AG09309 (cell line): ENCODE data around the gene USP48.
A peak's percentile ranks its signal among the peaks of the same experiment; 100 is the strongest.

Experiments used
- DNase-seq: peaks from one replicate; pipeline ENCODE4 v3.0.0-alpha.2; 2010; ENCODE audit warnings: low read depth
- H3K4me3 ChIP-seq: 2 replicates; pipeline ENCODE4 v1.5.1; 2011; ENCODE audit warnings: mild to moderate bottlenecking, low read depth, low read length, moderate library complexity; ENCODE audit not compliant: control insufficient read depth
- TF ChIP-seq, protein P1 (sequence below): IDR thresholded peaks from 2 replicates; pipeline ENCODE4 v1.5.1; 2011; ENCODE audit warnings: mild to moderate bottlenecking, low read depth, low read length, inconsistent platforms; ENCODE audit not compliant: insufficient read depth, control insufficient read depth; ENCODE audit errors: missing control alignments

Gene USP48

DNA sequence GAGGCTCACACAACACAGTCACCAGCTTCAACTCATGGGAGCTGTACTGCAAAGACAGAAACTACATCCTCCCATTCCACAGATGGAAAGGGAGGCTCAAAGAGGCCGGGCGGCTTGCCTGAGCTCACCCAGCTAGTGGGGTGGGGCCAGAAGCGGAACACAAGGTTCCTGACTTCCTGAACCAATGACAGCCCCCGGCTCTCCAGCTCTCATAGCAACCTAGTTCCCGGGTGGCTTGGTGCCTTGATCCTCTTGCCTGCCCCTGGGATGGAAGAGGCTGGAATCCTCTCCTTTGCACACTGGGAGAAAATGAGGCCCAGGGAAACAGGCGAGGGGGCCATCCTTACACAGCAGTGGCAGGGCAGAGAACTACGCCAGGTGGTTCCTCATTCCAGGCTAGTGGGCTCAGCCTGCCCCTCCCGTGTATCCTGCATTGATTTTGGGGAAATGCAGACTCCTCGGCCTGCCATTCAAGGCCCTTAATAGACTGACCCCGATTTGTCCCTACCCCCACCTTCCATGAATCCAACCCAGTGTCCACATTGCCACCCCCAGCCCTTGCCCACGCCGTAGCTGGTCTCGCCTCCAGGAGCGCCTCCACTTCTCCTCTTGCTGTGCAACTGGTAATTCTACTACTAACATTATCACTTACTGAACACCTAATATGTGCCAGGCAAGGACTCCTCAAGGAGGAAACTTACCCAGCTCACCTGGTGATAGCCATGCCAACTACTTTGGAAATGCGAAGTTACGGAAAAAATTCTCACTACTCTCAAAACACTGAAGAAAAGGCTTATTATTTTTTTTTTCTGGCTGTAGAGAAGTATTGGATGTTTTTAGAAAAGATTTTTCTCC, 118.8 kb downstream of the USP48 start:
- TF ChIP-seq, protein P1, sequence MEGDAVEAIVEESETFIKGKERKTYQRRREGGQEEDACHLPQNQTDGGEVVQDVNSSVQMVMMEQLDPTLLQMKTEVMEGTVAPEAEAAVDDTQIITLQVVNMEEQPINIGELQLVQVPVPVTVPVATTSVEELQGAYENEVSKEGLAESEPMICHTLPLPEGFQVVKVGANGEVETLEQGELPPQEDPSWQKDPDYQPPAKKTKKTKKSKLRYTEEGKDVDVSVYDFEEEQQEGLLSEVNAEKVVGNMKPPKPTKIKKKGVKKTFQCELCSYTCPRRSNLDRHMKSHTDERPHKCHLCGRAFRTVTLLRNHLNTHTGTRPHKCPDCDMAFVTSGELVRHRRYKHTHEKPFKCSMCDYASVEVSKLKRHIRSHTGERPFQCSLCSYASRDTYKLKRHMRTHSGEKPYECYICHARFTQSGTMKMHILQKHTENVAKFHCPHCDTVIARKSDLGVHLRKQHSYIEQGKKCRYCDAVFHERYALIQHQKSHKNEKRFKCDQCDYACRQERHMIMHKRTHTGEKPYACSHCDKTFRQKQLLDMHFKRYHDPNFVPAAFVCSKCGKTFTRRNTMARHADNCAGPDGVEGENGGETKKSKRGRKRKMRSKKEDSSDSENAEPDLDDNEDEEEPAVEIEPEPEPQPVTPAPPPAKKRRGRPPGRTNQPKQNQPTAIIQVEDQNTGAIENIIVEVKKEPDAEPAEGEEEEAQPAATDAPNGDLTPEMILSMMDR: no peak
- DNase-seq: no peak
- no peak overlapping the region for H3K4me3 ChIP-seq

DNA sequence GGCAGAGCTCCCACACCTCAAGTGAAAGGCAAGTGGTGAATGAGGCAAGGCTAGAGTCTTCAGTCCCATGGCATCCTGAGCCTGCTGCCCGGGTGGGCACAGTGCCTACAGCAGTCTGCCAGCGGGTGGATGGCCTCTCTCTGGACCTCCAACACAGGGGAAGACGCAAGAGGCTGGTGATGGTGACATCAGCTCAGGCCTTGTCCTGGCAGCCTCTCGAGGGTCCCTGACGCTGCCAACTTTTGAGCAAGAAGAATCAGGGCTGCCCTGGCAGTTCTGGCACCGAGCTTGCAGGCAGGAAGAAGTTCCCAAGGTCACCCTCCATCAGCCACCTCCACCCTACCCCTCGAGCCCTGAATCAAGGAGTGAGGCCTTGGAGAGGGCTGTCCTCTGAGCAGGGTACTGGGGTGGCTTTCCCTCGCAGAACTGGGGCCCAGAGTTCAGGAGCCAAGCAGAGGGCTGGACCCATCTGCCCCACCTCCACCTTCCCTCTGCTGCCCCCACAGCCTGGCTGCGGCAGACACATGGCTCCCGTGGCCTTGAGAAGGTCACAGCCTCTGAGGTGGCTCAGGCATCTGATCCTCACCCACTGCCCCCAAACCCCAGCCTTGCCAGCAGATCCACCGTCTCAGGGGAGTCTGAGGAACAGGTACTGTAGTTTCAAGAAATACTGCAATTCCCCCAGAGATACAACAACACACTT, 119.5 kb downstream of the USP48 start:
- DNase-seq: no peak
- TF ChIP-seq, protein P1: no peak
- H3K4me3 ChIP-seq: no peak overlapping the region

DNA sequence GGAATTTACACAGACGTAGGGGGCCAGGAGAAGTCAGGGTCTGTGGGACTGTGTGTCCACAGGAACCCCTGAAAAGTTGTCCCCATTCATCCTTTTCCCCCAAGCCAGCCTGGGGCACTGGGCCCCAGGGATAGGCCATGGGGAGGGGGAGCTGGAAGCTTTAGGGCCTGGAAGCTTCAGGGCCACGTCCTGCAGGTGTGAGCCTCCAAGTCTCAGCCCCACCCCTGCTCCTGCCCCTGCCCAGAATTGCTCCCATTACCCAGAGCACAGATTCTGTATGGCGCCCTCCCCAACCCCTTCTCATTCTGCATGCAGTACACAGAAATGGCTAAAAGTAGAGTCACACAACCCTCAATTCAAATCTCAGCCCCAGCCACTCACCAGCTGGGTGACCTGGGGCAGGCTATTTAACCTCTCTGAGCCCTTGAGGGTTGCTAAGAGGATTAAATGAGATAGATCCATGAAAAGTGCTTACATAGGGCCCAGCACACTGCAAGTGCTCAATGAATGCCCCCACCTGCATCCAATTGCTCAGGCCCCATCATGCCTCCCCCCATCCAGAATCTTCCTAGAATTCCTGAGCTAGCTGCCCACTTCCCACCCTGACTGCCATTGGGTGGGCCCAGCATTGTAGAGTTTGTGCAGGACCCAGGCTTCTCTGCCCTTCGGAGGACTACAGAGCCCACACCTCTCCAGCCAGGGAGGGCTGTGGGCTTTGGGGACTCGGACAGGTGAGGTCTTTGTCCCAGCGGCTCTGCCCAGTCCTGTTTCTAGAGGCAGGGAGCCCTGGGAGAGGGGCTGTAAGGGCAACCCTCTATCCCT, 120.3 kb downstream of the USP48 start:
- DNase-seq: no peak
- TF ChIP-seq, protein P1: no peak
- no peak overlapping the region for H3K4me3 ChIP-seq

DNA sequence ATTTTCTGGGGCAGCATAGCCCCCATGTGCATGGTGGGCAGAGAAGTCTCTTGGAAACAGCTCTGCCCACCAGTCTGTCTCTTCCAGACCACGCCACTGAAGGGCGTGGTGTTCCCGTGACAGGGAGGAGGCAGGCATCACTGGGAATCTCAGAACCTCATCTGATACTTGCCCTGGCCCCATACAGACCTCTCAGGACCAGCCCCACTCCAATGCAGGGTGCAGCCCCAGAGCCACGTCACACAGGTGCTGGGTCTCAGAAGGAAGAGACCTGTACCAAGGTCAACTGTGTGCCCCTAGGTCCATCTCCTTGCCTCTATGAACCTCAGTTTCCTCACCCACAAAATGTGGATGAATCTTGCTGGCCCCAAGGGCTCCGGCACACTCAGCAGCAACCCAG, 121.1 kb downstream of the USP48 start:
- H3K4me3 ChIP-seq: no peak overlapping the region
- TF ChIP-seq, protein P1: no peak
- no peak for DNase-seq

DNA sequence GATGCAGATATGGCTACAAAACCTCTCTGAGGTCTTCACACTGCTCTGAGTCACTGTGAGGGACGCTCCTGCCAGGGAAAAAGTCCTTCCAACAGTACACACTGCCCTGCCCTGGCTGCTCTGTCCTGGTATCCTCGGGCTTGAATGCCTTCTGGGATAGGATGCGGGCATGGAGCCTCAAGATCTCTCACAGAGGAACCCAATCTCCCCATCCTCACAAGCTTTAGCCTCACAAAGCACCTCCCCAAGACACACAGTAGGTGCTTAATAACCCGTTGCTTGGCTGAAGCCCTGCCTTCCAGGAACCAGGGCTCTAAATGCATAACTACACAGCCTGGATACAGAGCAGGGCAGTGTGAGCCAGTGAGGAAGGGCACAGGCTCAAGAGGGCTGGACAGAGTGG, 123.0 kb downstream of the USP48 start:
- DNase-seq: no peak
- no peak overlapping the region for H3K4me3 ChIP-seq
- TF ChIP-seq, protein P1: no peak

DNA sequence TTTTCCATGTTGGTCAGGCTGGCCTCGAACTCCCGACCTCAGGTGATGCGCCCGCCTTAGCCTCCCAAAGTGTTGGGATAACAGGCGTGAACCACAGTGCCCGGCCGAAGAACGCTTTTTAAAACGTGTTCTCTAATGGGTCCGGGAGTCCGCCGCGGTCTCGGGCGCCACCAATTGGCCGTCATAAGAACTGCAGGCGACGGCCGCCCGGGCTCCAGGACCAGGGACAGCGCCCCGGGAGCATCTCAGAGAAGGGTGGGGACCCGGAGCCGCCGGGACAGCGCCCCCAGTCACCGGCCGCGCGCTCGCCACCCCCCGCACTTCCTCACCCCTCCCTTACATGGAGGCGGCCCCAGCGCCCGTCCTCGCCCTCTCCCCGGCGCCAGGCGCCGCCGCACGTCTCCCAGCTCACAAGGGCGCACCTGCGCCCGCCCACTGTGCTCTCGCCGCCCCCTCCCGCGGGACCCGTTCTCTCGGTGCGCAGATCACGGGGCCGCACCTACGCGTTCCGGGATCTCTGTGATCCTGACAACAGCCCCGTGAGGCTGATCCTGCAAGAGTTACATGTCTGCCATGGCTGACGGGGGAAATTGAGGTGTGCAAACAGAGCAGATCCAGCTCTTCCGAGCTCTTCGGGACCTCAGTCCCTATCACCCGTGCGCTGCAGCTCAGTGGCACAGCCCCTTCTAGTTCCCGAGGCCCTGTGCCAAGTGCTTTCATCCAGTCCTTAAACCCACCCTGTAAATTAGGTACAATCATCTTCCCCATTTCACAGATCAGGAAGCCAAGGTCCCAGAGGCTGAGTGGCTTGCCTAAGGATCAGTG, 123.6 kb downstream of the USP48 start:
- no peak for DNase-seq
- no peak overlapping the region for H3K4me3 ChIP-seq
- TF ChIP-seq, protein P1: peak; percentile 92
